Astrocyte of the cerebellum (primary cell): ENCODE measurements around the gene USP24.
"Not testable (repeated sequence)": the region's sequence is repeated elsewhere in the genome, so short reads cannot be mapped to it uniquely, and the experiment has no call there.

Experiments
- DNase-seq: peaks from one replicate; pipeline ENCODE4 v3.0.0-alpha.2; 2011; ENCODE audit warnings: low read depth
- H3K4me3 ChIP-seq: 2 replicates; pipeline ENCODE4 v1.5.1; 2011; ENCODE audit warnings: mild to moderate bottlenecking, low read depth, low read length, moderate library complexity
- CTCF ChIP-seq: IDR thresholded peaks from 2 replicates; pipeline ENCODE4 v1.5.1; 2012; ENCODE audit warnings: low read length, low read depth, moderate library complexity, mild to moderate bottlenecking; ENCODE audit errors: missing control alignments
- in situ Hi-C: cut with HindIII; loops from 2 replicates; pipeline ENCODE4 v1.10.0; 2017; ENCODE audit warnings: low sequenced_read_pairs

USP24 gene

GRCh38 chr1:55120538-55120937, 94.6 kb downstream of the USP24 start:
- no peak for DNase-seq
- no peak overlapping the region for H3K4me3 ChIP-seq
- in situ Hi-C loops = no loop called here
- TF ChIP-seq CTCF = no peak

GRCh38 chr1:55118651-55119329, 96.4 kb downstream of the USP24 start:
- no peak overlapping the region for H3K4me3 ChIP-seq
- no peak for DNase-seq
- in situ Hi-C loops = no loop called here
- TF ChIP-seq CTCF = no peak

GRCh38 chr1:55117941-55118340, 97.2 kb downstream of the USP24 start:
- no peak for TF ChIP-seq CTCF
- DNase-seq = no peak

GRCh38 chr1:55109005-55109404, 106.2 kb downstream of the USP24 start:
- in situ Hi-C loops, DNase-seq, H3K4me3 ChIP-seq: not testable (repeated sequence)

More at GRCh38 chr1:55117941-55118340, 97.2 kb downstream of the USP24 start:
- H3K4me3 ChIP-seq = no peak overlapping the region
- in situ Hi-C loops = no loop called here

- no peak for DNase-seq
- no peak overlapping the region for H3K4me3 ChIP-seq
- TF ChIP-seq CTCF = no peak
- in situ Hi-C loops = no loop called here
Measured at GRCh38 chr1:55107101-55107500, 108.1 kb downstream of the USP24 start.

- in situ Hi-C loops = no loop called here
- DNase-seq = no peak
- no peak overlapping the region for H3K4me3 ChIP-seq
- no peak for TF ChIP-seq CTCF
Measured at GRCh38 chr1:55103891-55104290, 111.3 kb downstream of the USP24 start.

GRCh38 chr1:55095095-55095494, 120.1 kb downstream of the USP24 start:
- in situ Hi-C loops = no loop called here
- DNase-seq = no peak
- H3K4me3 ChIP-seq = no peak overlapping the region
- no peak for TF ChIP-seq CTCF
